ENCODE measurements around the gene UBXN1.

UBXN1 gene, protein sequence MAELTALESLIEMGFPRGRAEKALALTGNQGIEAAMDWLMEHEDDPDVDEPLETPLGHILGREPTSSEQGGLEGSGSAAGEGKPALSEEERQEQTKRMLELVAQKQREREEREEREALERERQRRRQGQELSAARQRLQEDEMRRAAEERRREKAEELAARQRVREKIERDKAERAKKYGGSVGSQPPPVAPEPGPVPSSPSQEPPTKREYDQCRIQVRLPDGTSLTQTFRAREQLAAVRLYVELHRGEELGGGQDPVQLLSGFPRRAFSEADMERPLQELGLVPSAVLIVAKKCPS

GRCh38 chr11:62678770-62679696 lies at the start of gene UBXN1:
Gene UBXN1, minus strand, starts transcription at chr11:62679073. Its CDS starts 150 bp downstream, at chr11:62678923.
- DNase-seq (ENCODE audit: low read depth): peak; percentile 87

DNA sequence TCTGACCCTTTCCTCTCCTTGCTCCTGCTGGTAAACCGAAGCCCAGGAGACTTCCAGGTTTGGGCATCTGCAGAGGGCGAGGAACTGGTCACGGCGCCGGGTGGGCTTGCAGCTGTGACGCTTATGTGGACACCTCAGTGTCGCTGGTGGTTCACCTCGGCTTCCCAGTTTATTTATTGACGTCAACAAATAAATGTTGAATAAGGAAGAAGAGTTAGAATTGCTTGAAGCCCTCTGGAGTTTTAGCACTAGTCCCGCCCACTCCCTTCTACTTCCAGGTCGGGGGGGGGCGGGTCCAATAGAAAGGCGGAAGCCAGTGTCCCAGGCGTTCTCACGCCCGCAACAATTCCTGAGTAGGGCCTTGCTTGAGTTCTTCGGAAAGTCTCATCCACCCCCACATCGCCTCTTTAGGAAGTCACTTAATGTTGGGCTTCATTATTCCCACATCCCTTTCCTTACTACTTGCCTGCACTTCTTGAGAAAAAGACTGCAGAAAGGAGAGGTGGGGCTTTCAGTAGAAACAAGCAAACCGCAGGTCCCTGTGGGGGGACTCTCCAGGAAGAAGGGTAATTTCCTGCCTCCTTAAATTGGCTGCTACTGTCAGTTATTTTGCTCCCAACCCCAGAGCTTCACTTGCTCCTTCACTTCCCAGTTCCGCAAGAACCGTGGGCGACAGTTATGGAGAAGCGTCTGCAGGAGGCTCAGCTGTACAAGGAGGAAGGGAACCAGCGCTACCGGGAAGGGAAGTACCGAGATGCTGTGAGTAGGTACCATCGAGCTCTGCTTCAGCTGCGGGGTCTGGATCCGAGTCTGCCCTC lies 49.5 kb upstream of the UBXN1 start, which contains the start of gene TTC9C:
Gene TTC9C (plus strand): TSS at position 316 of the 818 bp plus-strand sequence. CDS start 363 bp downstream, at position 679.
- DNase-seq (ENCODE audit: low read depth): peak; percentile 84

GRCh38 chr11:62727872-62728170 lies 48.9 kb upstream of the UBXN1 start:
- DNase-seq (ENCODE audit: low read depth): peak; percentile 98

DNA sequence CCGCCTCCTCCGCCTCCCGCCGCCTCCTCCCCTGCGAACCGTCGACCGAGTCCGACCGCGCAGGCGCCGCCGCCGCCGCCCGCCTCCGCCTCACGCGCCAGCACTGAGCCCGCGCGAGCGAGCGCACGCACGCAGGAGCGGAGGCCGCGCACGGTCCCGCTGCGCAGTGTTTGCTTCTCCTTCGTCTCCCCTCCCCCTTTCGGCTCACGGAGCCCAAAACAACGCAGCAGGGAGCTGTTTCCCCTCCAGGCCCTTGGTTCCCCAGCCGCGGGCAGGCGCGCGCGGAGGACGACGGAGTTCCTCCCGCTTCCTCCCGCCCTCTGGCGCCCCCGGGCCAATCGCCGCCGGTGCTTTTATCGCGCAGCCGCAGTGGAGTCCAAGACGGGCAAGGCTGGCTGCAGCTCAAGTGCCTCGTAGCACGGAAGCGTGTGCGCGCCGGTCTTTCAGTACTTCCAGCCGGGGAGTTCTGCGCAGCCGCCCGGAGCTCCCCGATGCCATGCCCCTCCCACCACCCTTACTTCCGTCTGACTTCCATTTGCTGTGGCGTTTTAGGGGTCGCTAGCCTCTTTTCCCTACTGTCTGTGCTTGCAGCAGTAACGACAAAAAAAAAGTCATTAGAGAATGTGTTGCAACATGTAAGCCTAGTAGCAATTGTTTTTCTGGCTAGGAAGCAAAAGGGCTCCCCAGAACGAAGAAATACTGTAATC lies 48.4 kb upstream of the UBXN1 start, which contains the start of gene HNRNPUL2:
Gene HNRNPUL2 (minus strand): TSS at position 293 of the 707 bp plus-strand sequence. CDS start 301 bp downstream, outside the sequence.
- peak; percentile 98 for DNase-seq (ENCODE audit: low read depth)

- DNase-seq (ENCODE audit: low read depth): no peak
These were observed 48.0 kb upstream of the UBXN1 start for GRCh38 chr11:62726915-62727164.

GRCh38 chr11:62726156-62726914 lies 47.5 kb upstream of the UBXN1 start:
- DNase-seq (ENCODE audit: low read depth): no peak

GRCh38 chr11:62725646-62726045 lies 46.8 kb upstream of the UBXN1 start:
- no peak for DNase-seq (ENCODE audit: low read depth)

DNA sequence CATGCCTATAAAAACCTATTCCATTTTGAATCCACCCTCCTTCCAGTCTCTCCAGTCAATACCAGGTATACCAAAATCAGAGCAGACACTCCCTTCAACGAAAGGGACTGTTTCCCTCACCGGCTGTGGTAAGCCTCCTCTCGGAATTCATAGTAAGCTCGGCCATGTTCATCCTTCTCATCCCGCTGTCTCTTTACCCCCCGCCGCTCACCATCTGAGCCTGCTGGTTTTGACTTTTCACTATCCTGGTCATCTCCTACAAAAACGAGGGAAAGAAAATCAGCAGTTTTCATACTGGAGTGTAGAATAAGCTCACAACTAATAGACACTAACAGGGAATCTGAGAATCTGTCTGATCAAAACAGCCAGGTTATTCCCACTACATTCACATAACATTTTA lies 45.3 kb upstream of the UBXN1 start:
- no peak for DNase-seq (ENCODE audit: low read depth)

DNA sequence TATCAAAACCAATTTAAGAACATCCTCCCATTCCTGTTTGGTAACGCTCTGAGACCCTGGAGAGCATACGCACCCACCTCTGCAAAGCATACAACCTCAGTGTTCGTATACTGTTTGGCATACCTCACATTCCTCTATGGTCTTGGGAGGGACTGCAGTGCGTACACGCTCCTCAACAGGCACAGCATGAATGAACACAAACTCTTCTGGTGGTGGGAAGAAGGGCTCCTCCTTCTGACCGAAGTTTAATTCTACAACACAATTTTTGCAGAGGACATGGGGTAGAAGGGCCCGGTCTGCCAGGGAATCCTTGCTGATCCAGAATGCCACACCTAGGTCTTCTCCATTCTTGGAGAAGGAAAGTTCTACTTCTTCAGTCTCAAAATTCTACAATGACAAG lies 43.1 kb upstream of the UBXN1 start:
- DNase-seq (ENCODE audit: low read depth): peak; percentile 61

- no peak for DNase-seq (ENCODE audit: low read depth)
These were observed 40.6 kb upstream of the UBXN1 start for GRCh38 chr11:62719302-62719978.

DNA sequence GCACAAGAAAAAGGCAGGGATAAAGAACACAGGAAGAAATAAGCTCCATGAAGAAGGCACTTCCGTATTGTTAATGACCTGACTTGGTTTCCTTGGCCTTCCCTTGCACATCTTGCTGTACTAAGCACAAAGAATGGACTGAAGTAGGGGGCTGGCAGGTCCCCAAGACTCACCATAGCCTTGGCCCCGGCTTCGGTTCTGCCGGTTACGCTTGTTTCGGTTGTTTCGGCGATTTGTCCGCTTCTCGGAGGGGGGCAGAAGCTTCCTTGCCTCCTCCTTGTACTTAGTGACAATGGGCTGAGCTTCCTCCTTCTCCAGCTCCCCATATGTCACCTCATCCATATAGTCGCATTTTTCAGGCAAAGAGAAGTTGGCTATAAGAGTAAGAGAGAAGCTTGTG lies 37.9 kb upstream of the UBXN1 start:
- no peak for DNase-seq (ENCODE audit: low read depth)

DNA sequence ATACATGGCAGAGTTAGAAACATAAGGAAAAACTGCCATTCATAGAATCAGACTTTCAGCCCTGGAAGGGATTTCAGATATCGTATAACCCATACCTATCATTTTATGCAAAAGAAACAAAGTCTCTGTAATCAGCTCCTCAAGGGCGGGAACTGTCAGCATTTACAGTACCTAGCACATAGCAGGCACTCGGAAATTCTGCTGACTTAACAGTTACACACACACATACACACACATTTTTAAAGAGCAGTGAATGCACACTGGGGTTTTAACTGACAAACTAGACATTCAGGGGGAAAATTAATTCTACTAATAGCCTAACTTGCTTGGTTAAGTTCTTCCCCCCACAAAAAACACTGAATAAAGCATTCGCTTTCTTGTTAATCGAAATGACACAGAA lies 37.3 kb upstream of the UBXN1 start:
- DNase-seq (ENCODE audit: low read depth): no peak

- no peak for DNase-seq (ENCODE audit: low read depth)
These were observed 36.6 kb upstream of the UBXN1 start for GRCh38 chr11:62715150-62716130.

- DNase-seq (ENCODE audit: low read depth): no peak
These were observed 34.5 kb upstream of the UBXN1 start for GRCh38 chr11:62713343-62713742.

DNA sequence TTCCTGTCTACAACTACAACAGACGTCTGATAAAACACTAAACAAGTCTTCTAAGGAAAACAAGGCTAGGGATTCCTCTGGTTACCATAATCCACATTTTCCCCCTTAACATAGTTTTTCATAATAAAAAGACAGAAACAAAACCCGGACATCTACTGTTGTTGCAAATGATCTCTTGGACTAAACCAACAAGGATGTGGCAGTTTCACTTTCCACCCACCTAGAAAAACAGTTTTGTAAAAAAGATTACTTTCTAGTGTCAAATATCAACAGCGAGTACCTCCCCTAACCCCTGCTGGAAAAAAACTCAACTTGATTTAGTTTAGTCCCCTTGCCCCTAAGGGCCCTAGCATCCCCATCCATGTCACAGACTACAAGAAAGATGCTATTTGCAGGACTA lies 34.0 kb upstream of the UBXN1 start:
- DNase-seq (ENCODE audit: low read depth): no peak

DNA sequence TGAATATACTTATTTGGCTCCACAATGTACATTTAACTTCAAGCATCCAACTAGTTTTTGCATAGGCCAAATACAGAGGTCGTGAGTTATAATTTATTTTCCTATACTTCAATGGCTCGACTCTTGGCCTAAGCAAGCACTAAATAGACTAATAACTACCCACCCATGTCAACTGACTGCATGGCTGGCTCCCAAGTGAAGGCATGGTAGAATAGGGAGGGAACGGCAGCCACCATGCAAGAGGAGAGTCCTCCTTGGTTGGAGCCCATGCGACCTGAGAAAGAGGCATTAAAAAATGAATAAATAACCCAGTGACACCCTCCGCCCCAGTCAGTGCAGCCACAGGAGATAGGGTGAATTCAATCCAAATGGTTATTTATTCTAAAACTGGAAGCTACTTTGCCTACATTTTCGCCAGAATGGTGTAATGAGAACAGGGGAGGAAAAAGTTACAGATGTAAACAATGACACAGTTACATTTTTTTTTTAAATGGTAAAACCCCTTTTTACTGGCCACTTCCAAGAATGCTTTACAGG lies 33.5 kb upstream of the UBXN1 start:
- DNase-seq (ENCODE audit: low read depth): no peak

GRCh38 chr11:62710001-62710345 lies 31.1 kb upstream of the UBXN1 start:
- peak; percentile 31 for DNase-seq (ENCODE audit: low read depth)

DNA sequence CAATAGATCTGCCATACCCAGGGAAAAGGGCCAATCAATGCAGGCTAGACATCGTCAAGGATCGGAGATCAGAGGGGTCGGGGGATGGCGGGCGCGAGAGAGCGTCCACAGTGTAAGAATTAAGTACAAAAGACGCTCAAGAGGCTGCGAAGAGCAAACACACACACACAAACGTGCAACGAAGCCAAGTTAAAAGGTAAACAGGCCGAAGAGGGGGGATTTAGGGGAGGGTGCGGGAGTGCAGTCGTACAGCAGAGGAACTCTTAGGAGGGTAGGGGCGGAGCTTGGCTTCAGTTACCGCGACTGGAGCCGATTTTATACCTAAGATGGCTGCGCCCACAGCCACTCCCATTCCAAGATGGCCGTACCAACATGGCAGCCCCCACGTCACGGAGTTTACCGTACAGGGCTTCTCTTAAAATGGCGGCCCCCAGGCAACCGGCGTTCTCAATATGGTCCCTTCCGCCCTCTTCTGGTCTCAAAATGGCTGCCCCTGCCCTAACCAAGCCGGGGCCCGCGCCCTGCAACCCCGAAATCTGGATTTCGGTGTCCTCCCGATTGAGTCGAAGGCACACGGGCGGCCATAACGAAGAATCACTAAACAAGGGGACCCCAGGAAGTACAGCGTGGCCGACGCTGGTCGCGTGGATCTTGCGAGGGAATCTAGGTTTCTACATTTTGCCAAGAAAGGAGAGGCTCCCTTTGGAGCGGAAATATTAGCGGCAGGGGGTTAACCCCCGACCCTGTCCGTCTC lies 30.6 kb upstream of the UBXN1 start:
- DNase-seq (ENCODE audit: low read depth): peak; percentile 96
